Colonic mucosa (tissue), 4 donors: ENCODE results near the gene MGST3. TPM values are rescaled to one million over a fixed set of nuclear protein-coding genes. Genes with fewer than 3 reads are reported as not detected.

Source experiments
- DNase-seq: peaks from one replicate; pipeline ENCODE4 v3.0.0-alpha.2; 2020
- H3K27ac ChIP-seq: fragments of 200-600 bp; one replicate; pipeline ENCODE4 v1.8.0; 2021
- H3K27me3 ChIP-seq: fragments of 200-600 bp; one replicate; pipeline ENCODE4 v1.8.0; 2021
- H3K36me3 ChIP-seq: fragments of 200-600 bp; one replicate; pipeline ENCODE4 v1.8.0; 2021
- H3K4me1 ChIP-seq: fragments of 200-600 bp; one replicate; pipeline ENCODE4 v1.8.0; 2021; ENCODE audit warnings: mild to moderate bottlenecking
- H3K4me3 ChIP-seq: fragments of 200-600 bp; one replicate; pipeline ENCODE4 v1.8.0; 2021
- H3K9ac ChIP-seq, 2 donors: one replicate each; pipeline ENCODE4 v1.7.0; 2013; ENCODE audit warnings: control low read depth in 2 of 2, low read depth in 2 of 2, low read length in 2 of 2
- H3K9me3 ChIP-seq: fragments of 200-600 bp; one replicate; pipeline ENCODE4 v1.8.0; 2021
- CTCF ChIP-seq: fragments of 200-600 bp; IDR thresholded peaks from one replicate; pipeline ENCODE4 v1.8.0; 2022; ENCODE audit warnings: antibody characterized with exemption, mild to moderate bottlenecking
- intact Hi-C: fragments of 100-400 bp; cut with DNase I; formaldehyde crosslinking; loops from one replicate; pipeline ENCODE4 v1.14.1; 2022
- total RNA-seq, 2 donors: library from RNA; stranded (reverse); fragmentation: NEBNext Ultra II Directional in 1 of 2; extraction: Animal tissue kit (Norgen Biotek cat#: 25700) in 1 of 2; gene quantifications; one replicate each; pipeline ENCODE4 v1.2.1, GENCODE V29; 2021
- donor health status: healthy.
- donor health status: DM: no; HTN: no; CAD: no.
- donor health status: DM: no; HTN: no; CAD: no.

Gene MGST3
- total RNA-seq, 2 donors from 2014 or later: 338 to 410 TPM

- no peak for DNase-seq
- no peak for TF ChIP-seq CTCF
- no peak overlapping the region for H3K27ac ChIP-seq
- H3K27me3 ChIP-seq: no peaks in the 10 kb centered on the region
- no peak overlapping the region for H3K4me3 ChIP-seq
- no peaks in the 10 kb centered on the region for H3K4me1 ChIP-seq
- H3K9ac ChIP-seq: no peak overlapping the region
- peaks cover 4% of the 10 kb centered on the region for H3K36me3 ChIP-seq
- no peaks in the 10 kb centered on the region for H3K9me3 ChIP-seq
- intact Hi-C loops: no loop called here
These were observed 52.9 kb downstream of the MGST3 start for GRCh38 chr1:165683848-165684485.

- Histone ChIP-seq H3K36me3 (no peaks in the 10 kb centered on the region), H3K9ac (no peak overlapping the region), H3K4me3 (no peak overlapping the region), H3K27me3 (no peaks in the 10 kb centered on the region), H3K27ac (no peak overlapping the region), H3K9me3 (no peaks in the 10 kb centered on the region), H3K4me1 (no peaks in the 10 kb centered on the region)
- TF ChIP-seq CTCF: no peak
- intact Hi-C loops: no loop called here
- no peak for DNase-seq
These were observed 55.3 kb downstream of the MGST3 start for GRCh38 chr1:165686121-165686970.

- no peak overlapping the region for H3K4me3 ChIP-seq
- intact Hi-C loops: no loop called here
- no peak overlapping the region for H3K27ac ChIP-seq
- no peaks in the 10 kb centered on the region for H3K27me3 ChIP-seq
- TF ChIP-seq CTCF: no peak
- DNase-seq: no peak
- H3K36me3 ChIP-seq: no peaks in the 10 kb centered on the region
- no peaks in the 10 kb centered on the region for H3K4me1 ChIP-seq
- no peaks in the 10 kb centered on the region for H3K9me3 ChIP-seq
- H3K9ac ChIP-seq: no peak overlapping the region
These were observed 56.0 kb downstream of the MGST3 start for GRCh38 chr1:165686971-165687433.

- intact Hi-C loops: no loop called here
- Histone ChIP-seq H3K9ac (no peak overlapping the region), H3K27me3 (no peaks in the 10 kb centered on the region), H3K4me3 (no peak overlapping the region), H3K27ac (no peak overlapping the region), H3K9me3 (no peaks in the 10 kb centered on the region), H3K4me1 (no peaks in the 10 kb centered on the region), H3K36me3 (no peaks in the 10 kb centered on the region)
- DNase-seq: no peak
- no peak for TF ChIP-seq CTCF
These were observed 57.0 kb downstream of the MGST3 start for GRCh38 chr1:165688046-165688445.

GRCh38 chr1:165695031-165695430 lies 64.0 kb downstream of the MGST3 start:
- H3K36me3 ChIP-seq: no peaks in the 10 kb centered on the region

More at GRCh38 chr1:165695031-165695430, 64.0 kb downstream of the MGST3 start:
- no peak overlapping the region for H3K27ac ChIP-seq
- H3K4me1 ChIP-seq: peaks cover 4% of the 10 kb centered on the region
- no peak overlapping the region for H3K4me3 ChIP-seq
- H3K9ac ChIP-seq: no peak overlapping the region
- intact Hi-C loops: no loop called here
- H3K27me3 ChIP-seq: no peaks in the 10 kb centered on the region
- no peak for DNase-seq
- no peak for TF ChIP-seq CTCF
- no peaks in the 10 kb centered on the region for H3K9me3 ChIP-seq
